ENCODE results near the gene INPP5A. TPM values are rescaled to one million over a fixed set of nuclear protein-coding genes. Genes with fewer than 3 reads are reported as not detected.

Gene INPP5A
- total and polyA plus RNA-seq, 2 donors (not counting 1 experiment from before 2014, with no cell fraction given), result 9.3 to 87.8 TPM

GRCh38 chr10:132724446-132724845, 186.9 kb downstream of the INPP5A start:
- H3K9ac ChIP-seq (ENCODE audit: low read length), result no peak overlapping the region
- 93% methylated on average over 9 of the region's 9 CpGs for WGBS (ENCODE audit: insufficient coverage)
- ChIA-PET POLR2A (no interaction called here), CTCF (no interaction called here)
- H3K79me2 ChIP-seq (ENCODE audit: control insufficient read depth, insufficient read depth, low read length), result no peaks in the 10 kb centered on the region
- Mint-ChIP-seq H3K9me3 (ENCODE audit: insufficient read depth) (no peaks in the 10 kb centered on the region), H3K27ac (no peak overlapping the region), H3K4me1 (no peaks in the 10 kb centered on the region), H3K4me3 (no peak overlapping the region), H3K27me3 (no peaks in the 10 kb centered on the region)
- intact Hi-C loops (cut with micrococcal nuclease), result no loop called here
- DNase-seq (no peak), ATAC-seq (ENCODE audit: low read depth) (no peak)
- H3K27me3 ChIP-seq (replicated peaks in 1 of 4; ENCODE audit: control extremely low read depth in 1 of 4, control insufficient read depth in 3 of 4, insufficient read depth in 4 of 4, low read length in 3 of 4), result no peaks in the 10 kb centered on the region
- H3K4me2 ChIP-seq (replicated peaks; ENCODE audit: low read depth, low read length, poor library complexity, severe bottlenecking), result no peak overlapping the region
- peaks cover 0 to 24% (median 0%) of the 10 kb centered on the region in 3 donors for H3K9me3 ChIP-seq (ENCODE audit: control extremely low read depth in 1 of 3, control insufficient read depth in 2 of 3, insufficient read depth in 1 of 3, low read length in 2 of 3)
- H3K4me1 ChIP-seq (ENCODE audit: control insufficient read depth in 2 of 2, insufficient read depth in 2 of 2, low read length in 2 of 2), result no peaks in the 10 kb centered on the region
- peaks cover 0 to 17% of the 10 kb centered on the region in 2 experiments for H3K36me3 ChIP-seq (replicated peaks in 1 of 2; ENCODE audit: control extremely low read depth in 1 of 2, control insufficient read depth in 1 of 2, extremely low read depth in 1 of 2, insufficient read depth in 2 of 2, low read length in 1 of 2)
- TF ChIP-seq CTCF (IDR thresholded peaks at IDR 0.05), result no peak
- no peak for TF ChIP-seq EZH2 (IDR thresholded peaks at IDR 0.05; ENCODE audit: borderline replicate concordance, insufficient read depth, low read depth, low read length, poor library complexity, severe bottlenecking)
- no peaks in the 10 kb centered on the region for H4K20me1 ChIP-seq (ENCODE audit: control insufficient read depth, insufficient read depth, low read length, poor library complexity, severe bottlenecking)
- no peak overlapping the region for H3K4me3 ChIP-seq (ENCODE audit: control extremely low read depth in 1 of 5, extremely low read depth in 1 of 5, insufficient read depth in 1 of 5, low read depth in 2 of 5, low read length in 4 of 5)
- no peak overlapping the region for H3K27ac ChIP-seq (ENCODE audit: low read length in 2 of 2)
- no peak overlapping the region for H2AFZ ChIP-seq (ENCODE audit: insufficient read depth, low read depth, low read length, poor library complexity, severe bottlenecking)

GRCh38 chr10:132725202-132725601, 187.6 kb downstream of the INPP5A start:
- WGBS (ENCODE audit: insufficient coverage), result 97% methylated on average over 15 of the region's 16 CpGs
- ATAC-seq (ENCODE audit: low read depth), result no peak

More at GRCh38 chr10:132725202-132725601, 187.6 kb downstream of the INPP5A start:
- ChIA-PET CTCF (no interaction called here), POLR2A (no interaction called here)
- Histone ChIP-seq H3K36me3 (replicated peaks in 1 of 2; ENCODE audit: control extremely low read depth in 1 of 2, control insufficient read depth in 1 of 2, extremely low read depth in 1 of 2, insufficient read depth in 2 of 2, low read length in 1 of 2) (peaks cover 0 to 17% of the 10 kb centered on the region in 2 experiments), H3K27ac (ENCODE audit: low read length in 2 of 2) (no peak overlapping the region), H3K9ac (ENCODE audit: low read length) (no peak overlapping the region), H3K9me3 (ENCODE audit: control extremely low read depth in 1 of 3, control insufficient read depth in 2 of 3, insufficient read depth in 1 of 3, low read length in 2 of 3) (peaks cover 0 to 16% (median 0%) of the 10 kb centered on the region in 3 donors), H3K27me3 (replicated peaks in 1 of 4; ENCODE audit: control extremely low read depth in 1 of 4, control insufficient read depth in 3 of 4, insufficient read depth in 4 of 4, low read length in 3 of 4) (no peaks in the 10 kb centered on the region), H2AFZ (ENCODE audit: insufficient read depth, low read depth, low read length, poor library complexity, severe bottlenecking) (no peak overlapping the region), H4K20me1 (ENCODE audit: control insufficient read depth, insufficient read depth, low read length, poor library complexity, severe bottlenecking) (no peaks in the 10 kb centered on the region), H3K4me3 (ENCODE audit: control extremely low read depth in 1 of 5, extremely low read depth in 1 of 5, insufficient read depth in 1 of 5, low read depth in 2 of 5, low read length in 4 of 5) (no peak overlapping the region), H3K79me2 (ENCODE audit: control insufficient read depth, insufficient read depth, low read length) (no peaks in the 10 kb centered on the region), H3K4me2 (replicated peaks; ENCODE audit: low read depth, low read length, poor library complexity, severe bottlenecking) (no peak overlapping the region), H3K4me1 (ENCODE audit: control insufficient read depth in 2 of 2, insufficient read depth in 2 of 2, low read length in 2 of 2) (no peaks in the 10 kb centered on the region)
- no peak for TF ChIP-seq EZH2 (IDR thresholded peaks at IDR 0.05; ENCODE audit: borderline replicate concordance, insufficient read depth, low read depth, low read length, poor library complexity, severe bottlenecking)
- TF ChIP-seq CTCF (IDR thresholded peaks at IDR 0.05), result no peak
- H3K9me3 Mint-ChIP-seq (ENCODE audit: insufficient read depth), result no peaks in the 10 kb centered on the region
- H3K27me3 Mint-ChIP-seq, result no peaks in the 10 kb centered on the region
- DNase-seq, result no peak
- no peaks in the 10 kb centered on the region for H3K4me1 Mint-ChIP-seq
- H3K4me3 Mint-ChIP-seq, result no peak overlapping the region
- no peak overlapping the region for H3K27ac Mint-ChIP-seq
- intact Hi-C loops (cut with micrococcal nuclease), result no loop called here
